HG03439 (cell line): ENCODE results near the gene KDM4D.
A peak's percentile ranks its signal among the peaks of the same experiment; 100 is the strongest.
"Not testable (repeated sequence)": the region's sequence is repeated elsewhere in the genome, so short reads cannot be mapped to it uniquely, and the experiment has no call there.

ENCODE experiments used
- ATAC-seq: cut with Tn5 transposase; IDR thresholded peaks from one replicate; pipeline ENCODE4 v1.9.1; 2021; ENCODE audit warnings: mild to moderate bottlenecking, moderate library complexity; ENCODE audit not compliant: unreplicated experiment

KDM4D gene

GRCh38 chr11:94973099-94973968 is at the start of gene KDM4D, which contains the start of gene CWC15:
TSS of gene KDM4D (plus strand) at chr11:94973709. CDS start at chr11:94997373, 23,664 bp downstream.
TSS of gene CWC15 (minus strand) at chr11:94973556. CDS start at chr11:94972185, 1,371 bp downstream.
- ATAC-seq, result peak; percentile 100

GRCh38 chr11:94924171-94924572 is 49.3 kb upstream of the KDM4D start:
- ATAC-seq, result no peak

- no peak for ATAC-seq
Observed at GRCh38 chr11:94924612-94925011, 48.9 kb upstream of the KDM4D start.

- no peak for ATAC-seq
Observed at GRCh38 chr11:94925422-94926270, 47.9 kb upstream of the KDM4D start.

- ATAC-seq, result no peak
Observed at GRCh38 chr11:94926271-94926625, 47.3 kb upstream of the KDM4D start.

GRCh38 chr11:94926698-94927237 is 46.7 kb upstream of the KDM4D start:
- ATAC-seq, result no peak

GRCh38 chr11:94928117-94928990 is 45.2 kb upstream of the KDM4D start:
- no peak for ATAC-seq

GRCh38 chr11:94932072-94932471 is 41.4 kb upstream of the KDM4D start:
- ATAC-seq, result not testable (repeated sequence)

- ATAC-seq, result no peak
Observed at GRCh38 chr11:94932503-94932902, 41.0 kb upstream of the KDM4D start.

GRCh38 chr11:94933223-94934130 is 40.0 kb upstream of the KDM4D start:
- no peak for ATAC-seq

GRCh38 chr11:94934362-94934761 is 39.1 kb upstream of the KDM4D start:
- ATAC-seq, result no peak

GRCh38 chr11:94934846-94935245 is 38.7 kb upstream of the KDM4D start:
- ATAC-seq, result no peak

- ATAC-seq, result no peak
Observed at GRCh38 chr11:94938095-94939055, 35.1 kb upstream of the KDM4D start.

GRCh38 chr11:94939346-94939745 is 34.2 kb upstream of the KDM4D start:
- no peak for ATAC-seq

GRCh38 chr11:94941131-94941530 is 32.4 kb upstream of the KDM4D start:
- no peak for ATAC-seq

- no peak for ATAC-seq
Observed at GRCh38 chr11:94946812-94947211, 26.7 kb upstream of the KDM4D start.

GRCh38 chr11:94948070-94948617 is 25.4 kb upstream of the KDM4D start:
- no peak for ATAC-seq

GRCh38 chr11:94954753-94955152 is 18.8 kb upstream of the KDM4D start:
- no peak for ATAC-seq
